T-cell (primary cell): Measurements from ENCODE around the gene RUFY3. TPM values are rescaled to one million over a fixed set of nuclear protein-coding genes. Genes with fewer than 3 reads are reported as not detected.
A peak's percentile ranks its signal among the peaks of the same experiment; 100 is the strongest.
"Not testable (repeated sequence)": the region's sequence is repeated elsewhere in the genome, so short reads cannot be mapped to it uniquely, and the experiment has no call there.

Experiments used
- ATAC-seq, 4 experiments: fragments of 200-7000 bp in 3 of 4; fragments of 150-1000 bp in 1 of 4; cut with Tn5 transposase; replicated peaks in 1 of 4; 1 replicate in 3 of 4; 2 replicates in 1 of 4; pipeline ENCODE4 v1.10.0; 2021; ENCODE audit warnings: moderate library complexity in 3 of 4, mild to moderate bottlenecking in 2 of 4, moderate number of reproducible peaks in 1 of 4
- CTCF ChIA-PET, 2 donors: fragments of 300-600 bp; sonication (Branson Sonifier 250); formaldehyde crosslinking; loops; one replicate each; lab custom pipeline; 2022; ENCODE audit warnings: antibody characterized with exemption in 2 of 2; lab: Charles Lee
- POLR2A ChIA-PET, 2 donors: fragments of 300-600 bp; sonication (Branson Sonifier 250); formaldehyde crosslinking; loops; one replicate each; lab custom pipeline; 2022; ENCODE audit warnings: antibody characterized with exemption in 2 of 2; lab: Charles Lee
- DNase-seq, 35 experiments: peaks; one replicate each; pipeline versions ENCODE4 v3.0.0 to v3.0.0-alpha.2; 2013 to 2023
- H3K27ac ChIP-seq: one replicate; pipeline ENCODE4 v1.5.1; 2013; ENCODE audit warnings: low read length
- H3K27me3 ChIP-seq, 2 experiments: replicated peaks in 1 of 2; 1 replicate in 1 of 2; 2 replicates in 1 of 2; pipeline versions ENCODE4 v1.6.1 to v1.7.0; 2013; ENCODE audit warnings: low read length in 1 of 2, mixed read lengths in 1 of 2; ENCODE audit not compliant: control insufficient read depth in 2 of 2, insufficient read depth in 2 of 2; ENCODE audit errors: extremely low read depth in 1 of 2
- H3K36me3 ChIP-seq, 2 donors: 1 replicate in 1 of 2; 2 replicates in 1 of 2; pipeline versions ENCODE4 v1.6.1 to v1.7.0; 2013; ENCODE audit warnings: low read length in 1 of 2; ENCODE audit not compliant: control insufficient read depth in 2 of 2, insufficient read depth in 1 of 2; ENCODE audit errors: extremely low read depth in 1 of 2
- H3K4me1 ChIP-seq, 2 experiments: 1 replicate in 1 of 2; 2 replicates in 1 of 2; pipeline versions ENCODE4 v1.6.1 to v1.7.0; 2013; ENCODE audit warnings: low read length in 2 of 2, mixed read lengths in 1 of 2; ENCODE audit not compliant: insufficient read depth in 2 of 2, control insufficient read depth in 1 of 2; ENCODE audit errors: extremely low read depth in 1 of 2
- H3K4me3 ChIP-seq, 2 donors: 1 replicate in 1 of 2; 2 replicates in 1 of 2; pipeline versions ENCODE4 v1.5.1 to v1.7.0; 2013; ENCODE audit warnings: mild to moderate bottlenecking in 2 of 2, low read length in 1 of 2, moderate library complexity in 1 of 2; ENCODE audit not compliant: control insufficient read depth in 1 of 2; ENCODE audit errors: extremely low read depth in 1 of 2
- H3K9me3 ChIP-seq: 2 replicates; pipeline ENCODE4 v1.7.0; 2013
- H3K27ac Mint-ChIP-seq, 2 donors: one replicate each; pipeline ENCODE4 v1.8.0; 2020 to 2021; ENCODE audit warnings: mild to moderate bottlenecking in 2 of 2, mixed read lengths in 2 of 2
- H3K27me3 Mint-ChIP-seq, 2 donors: one replicate each; pipeline ENCODE4 v1.8.0; 2021 to 2022; ENCODE audit warnings: mixed read lengths in 2 of 2
- H3K36me3 Mint-ChIP-seq: one replicate; pipeline ENCODE4 v1.8.0; 2021; ENCODE audit warnings: mixed read lengths
- H3K4me1 Mint-ChIP-seq, 3 donors: one replicate each; pipeline ENCODE4 v1.8.0; 2020 to 2022; ENCODE audit warnings: mixed read lengths in 3 of 3, mild to moderate bottlenecking in 1 of 3
- H3K4me3 Mint-ChIP-seq, 3 donors: one replicate each; pipeline ENCODE4 v1.8.0; 2020 to 2022; ENCODE audit warnings: mild to moderate bottlenecking in 3 of 3, mixed read lengths in 3 of 3, moderate library complexity in 3 of 3
- H3K9me3 Mint-ChIP-seq, 3 donors: one replicate each; pipeline ENCODE4 v1.8.0; 2020 to 2022; ENCODE audit warnings: mixed read lengths in 3 of 3
- WGBS: methylation state at CpG from one replicate; pipeline ENCODE4 v1.1.5; 2013; ENCODE audit warnings: missing lambda C conversion rate; ENCODE audit not compliant: insufficient coverage; 5-methylcytosine and 5-hydroxymethylcytosine counted together
- total RNA-seq, 35 experiments: library from RNA in 6 of 35; stranded (reverse) in 6 of 35; fragments of 120-200 nt in 1 of 35; gene quantifications; one replicate each; pipeline versions ENCODE4 v1.2.1 to v1.2.4 and lab custom pipeline; 2013 to 2026

Gene RUFY3
- total RNA-seq, 5 donors from 2014 or later (not counting 1 experiment from before 2014, with no cell fraction given) = 29.8 to 34.1 (median 33.3) TPM

- H3K9me3 Mint-ChIP-seq = no peaks in the 10 kb centered on the region
- Histone ChIP-seq H3K36me3 (no peaks in the 10 kb centered on the region), H3K4me1 (peaks cover 2 to 7% of the 10 kb centered on the region in 2 experiments), H3K27ac (no peak overlapping the region), H3K4me3 (no peak overlapping the region), H3K27me3 (no peaks in the 10 kb centered on the region), H3K9me3 (no peaks in the 10 kb centered on the region)
- DNase-seq (no peak), ATAC-seq (no peak)
- H3K36me3 Mint-ChIP-seq = no peaks in the 10 kb centered on the region
- POLR2A ChIA-PET = interaction anchor here in 1 of 2 donors (0.6 kb wide), 1 partner anchor 329 kb away, joined by 4 read pairs; no protein-coding TSS in a partner anchor
- H3K27me3 Mint-ChIP-seq = no peaks in the 10 kb centered on the region
- CTCF ChIA-PET = interaction anchor here in 1 of 2 donors (1.0 kb wide), 1 partner anchor 23 kb away, joined by 5 read pairs; no protein-coding TSS in a partner anchor
- H3K27ac Mint-ChIP-seq = peak overlapping the region in 1 of 2 donors; percentile 22
- H3K4me3 Mint-ChIP-seq = no peak overlapping the region
- H3K4me1 Mint-ChIP-seq = peaks cover 7 to 21% (median 15%) of the 10 kb centered on the region in 3 donors
These were observed 40.8 kb upstream of the RUFY3 start for GRCh38 chr4:70680934-70681333.

GRCh38 chr4:70681704-70682103 lies 40.1 kb upstream of the RUFY3 start:
- H3K4me3 Mint-ChIP-seq = no peak overlapping the region
- Histone ChIP-seq H3K9me3 (no peaks in the 10 kb centered on the region), H3K4me3 (no peak overlapping the region), H3K4me1 (peaks cover 2 to 6% of the 10 kb centered on the region in 2 experiments), H3K36me3 (no peaks in the 10 kb centered on the region), H3K27me3 (no peaks in the 10 kb centered on the region), H3K27ac (no peak overlapping the region)
- CTCF ChIA-PET = interaction anchor here in 1 of 2 donors (0.6 kb wide), 1 partner anchor 23 kb away, joined by 5 read pairs; no protein-coding TSS in a partner anchor
- peaks cover 7 to 18% (median 8%) of the 10 kb centered on the region in 3 donors for H3K4me1 Mint-ChIP-seq
- no peaks in the 10 kb centered on the region for H3K36me3 Mint-ChIP-seq
- H3K27me3 Mint-ChIP-seq = no peaks in the 10 kb centered on the region
- DNase-seq = no peak
- ATAC-seq = no peak
- no peaks in the 10 kb centered on the region for H3K9me3 Mint-ChIP-seq
- POLR2A ChIA-PET = interaction anchor here in 1 of 2 donors (0.6 kb wide), 2 partner anchors 14 to 74 kb away, joined by 3 read pairs; no protein-coding TSS in a partner anchor
- H3K27ac Mint-ChIP-seq = no peak overlapping the region

GRCh38 chr4:70682142-70682541 lies 39.6 kb upstream of the RUFY3 start:
- not testable (repeated sequence) for H3K4me3 ChIP-seq, H3K4me3 Mint-ChIP-seq, H3K36me3 Mint-ChIP-seq, H3K27me3 Mint-ChIP-seq, H3K9me3 ChIP-seq, H3K27me3 ChIP-seq, H3K36me3 ChIP-seq, H3K27ac Mint-ChIP-seq, H3K9me3 Mint-ChIP-seq, H3K27ac ChIP-seq, ATAC-seq, DNase-seq, H3K4me1 ChIP-seq
- POLR2A ChIA-PET = interaction anchor here in 1 of 2 donors (0.6 kb wide), 2 partner anchors 13 to 74 kb away, joined by 3 read pairs; no protein-coding TSS in a partner anchor
- CTCF ChIA-PET = interaction anchor here in 1 of 2 donors (0.6 kb wide), 1 partner anchor 22 kb away, joined by 5 read pairs; no protein-coding TSS in a partner anchor
- 100% methylated on average over 1 of the region's 3 CpGs for WGBS
- peaks cover 6 to 14% (median 7%) of the 10 kb centered on the region in 3 donors for H3K4me1 Mint-ChIP-seq

GRCh38 chr4:70687392-70687791 lies 34.4 kb upstream of the RUFY3 start:
- no peaks in the 10 kb centered on the region for H3K9me3 ChIP-seq
- no peaks in the 10 kb centered on the region for H3K27me3 Mint-ChIP-seq
- DNase-seq = peak in 4 of 35 experiments; percentile 4 to 7 (median 6)
- peaks cover 14% of the 10 kb centered on the region for H3K36me3 Mint-ChIP-seq
- ChIA-PET POLR2A (interaction anchor here (0.5 to 0.8 kb wide), 4 partner anchors 17 to 152 kb away, joined by 3 to 6 read pairs (median 4); no protein-coding TSS in a partner anchor), CTCF (interaction anchor here (0.7 to 3.5 kb wide), 5 partner anchors 16 to 323 kb away, joined by 3 to 52 read pairs (median 5); no protein-coding TSS in a partner anchor)
- H3K27ac ChIP-seq = peak overlapping the region; percentile 92
- H3K36me3 ChIP-seq = peaks cover 0 to 7% of the 10 kb centered on the region in 2 donors
- H3K4me3 Mint-ChIP-seq = peak overlapping the region; percentile 98 to 99 (median 99)
- no peaks in the 10 kb centered on the region for H3K9me3 Mint-ChIP-seq
- no peaks in the 10 kb centered on the region for H3K27me3 ChIP-seq
- 33% methylated on average over 4 of the region's 13 CpGs for WGBS
- peak overlapping the region; percentile 88 to 92 for H3K4me3 ChIP-seq
- ATAC-seq = no peak
- peaks cover 22 to 26% of the 10 kb centered on the region in 2 experiments for H3K4me1 ChIP-seq
- peak overlapping the region; percentile 99 for H3K27ac Mint-ChIP-seq
- peaks cover 38 to 42% (median 39%) of the 10 kb centered on the region in 3 donors for H3K4me1 Mint-ChIP-seq

- H3K4me3 ChIP-seq = peak within 1 kb of the TSS; percentile 88 to 92
- Mint-ChIP-seq H3K9me3 (no peaks in the 10 kb centered on the region), H3K4me3 (peak within 1 kb of the TSS; percentile 98 to 99 (median 99)), H3K27ac (peak within 1 kb of the TSS; percentile 99), H3K36me3 (peaks cover 14% of the 10 kb centered on the region), H3K27me3 (no peaks in the 10 kb centered on the region), H3K4me1 (peaks cover 39 to 42% (median 40%) of the 10 kb centered on the region in 3 donors)
- H3K36me3 ChIP-seq = peaks cover 0 to 11% of the 10 kb centered on the region in 2 donors
- ChIA-PET CTCF (interaction anchor here (0.5 to 3.5 kb wide), 12 partner anchors 15 to 322 kb away, joined by 3 to 52 read pairs (median 5); no protein-coding TSS in a partner anchor), POLR2A (interaction anchor here (0.5 to 2.5 kb wide), 7 partner anchors 16 to 151 kb away, joined by 3 to 14 read pairs (median 3); no protein-coding TSS in a partner anchor)
- WGBS = under 1% methylated on average over 56 of the region's 70 CpGs
- peak within 1 kb of the TSS; percentile 92 for H3K27ac ChIP-seq
- ATAC-seq (peak; percentile 88 to 94 (median 88)), DNase-seq (peak; percentile 84 to 98 (median 89))
- no peaks in the 10 kb centered on the region for H3K27me3 ChIP-seq
- no peaks in the 10 kb centered on the region for H3K9me3 ChIP-seq
- H3K4me1 ChIP-seq = peaks cover 22 to 26% of the 10 kb centered on the region in 2 experiments
These were observed 33.7 kb upstream of the RUFY3 start, which contains the start of gene UTP3 for GRCh38 chr4:70687821-70688794. UTP3 (plus strand) TSS chr4:70688532; CDS start chr4:70688678, 146 bp downstream.
